Measurements from ENCODE around the gene GAN.

- TF ChIP-seq CTCF (IDR thresholded peaks at IDR 0.05) (no peak), POLR2A (IDR thresholded peaks at IDR 0.05) (no peak)
Measured at GRCh38 chr16:81273223-81273950, 41.4 kb upstream of the GAN start.
